Measurements from ENCODE around the gene OR11H7.
"Not testable (repeated sequence)": the region's sequence is repeated elsewhere in the genome, so short reads cannot be mapped to it uniquely, and the experiment has no call there.

OR11H7 gene

GRCh38 chr14:20280265-20280664, 51.5 kb downstream of the OR11H7 start:
- not testable (repeated sequence) for DNase-seq

Data from stimulated activated CD4-positive, alpha-beta T cell treated with anti-CD3 and anti-CD28 coated beads, Interleukin-1b, Interleukin-23, amount 100 ng/mL, for 48 hours (primary cell).